Measurements from ENCODE around the gene PADI1.

Gene PADI1

DNA sequence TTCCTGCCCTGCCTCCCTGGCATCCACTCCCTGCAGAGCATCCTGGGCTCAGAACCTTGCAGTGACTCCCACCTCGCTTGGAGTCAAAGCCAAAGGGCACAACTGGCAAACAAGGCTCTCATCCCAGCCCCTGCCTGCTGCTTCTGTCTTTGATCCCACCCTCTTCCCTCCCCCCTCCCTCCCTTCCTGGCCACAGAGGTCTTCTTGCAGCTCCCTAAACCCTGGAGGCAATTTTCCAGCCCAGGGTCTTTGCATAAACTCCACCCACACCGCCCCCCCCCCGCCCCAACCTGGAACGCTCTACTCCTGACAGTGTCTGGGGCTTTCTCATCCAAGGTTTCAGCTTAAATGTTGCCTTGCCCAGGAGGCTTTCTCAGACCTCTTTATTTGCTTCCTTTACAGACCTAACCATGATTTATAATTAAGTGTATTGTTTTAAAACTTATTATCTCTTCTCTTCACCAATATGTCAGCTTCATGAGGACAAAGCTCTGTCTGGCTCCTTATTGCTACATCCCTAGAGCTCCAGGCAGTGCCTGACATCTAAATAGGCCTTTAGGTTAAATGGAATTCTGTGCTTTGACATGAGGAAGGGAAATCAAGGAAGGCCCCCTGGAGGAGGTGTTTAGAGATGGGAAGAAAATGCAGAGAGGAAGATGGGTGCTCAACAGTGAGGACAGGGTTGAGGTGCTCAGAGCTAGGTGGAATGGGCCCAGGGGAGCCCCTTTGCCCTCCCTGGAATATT lies 37.7 kb upstream of the PADI1 start:
- TF ChIP-seq ZNF70 (CRISPR knock-in tag; IDR thresholded peaks at IDR 0.05) (no peak), ZC3H10 (CRISPR knock-in tag; IDR thresholded peaks at IDR 0.05) (no peak), OSR1 (CRISPR knock-in tag; IDR thresholded peaks at IDR 0.05) (no peak), ZFP3 (CRISPR knock-in tag; IDR thresholded peaks at IDR 0.05) (no peak), BACH2 (CRISPR knock-in tag; IDR thresholded peaks at IDR 0.05; ENCODE audit: borderline replicate concordance) (no peak), TOX (CRISPR knock-in tag; IDR thresholded peaks at IDR 0.05; ENCODE audit: borderline replicate concordance) (no peak), ZNF8 (CRISPR knock-in tag; IDR thresholded peaks at IDR 0.05) (no peak), ISL1 (CRISPR knock-in tag; IDR thresholded peaks at IDR 0.05) (no peak), PPARA (CRISPR knock-in tag; IDR thresholded peaks at IDR 0.05; ENCODE audit: borderline replicate concordance) (no peak), TCF4 (CRISPR knock-in tag; IDR thresholded peaks at IDR 0.05; ENCODE audit: borderline replicate concordance) (no peak)
- ATAC-seq: no peak

DNA sequence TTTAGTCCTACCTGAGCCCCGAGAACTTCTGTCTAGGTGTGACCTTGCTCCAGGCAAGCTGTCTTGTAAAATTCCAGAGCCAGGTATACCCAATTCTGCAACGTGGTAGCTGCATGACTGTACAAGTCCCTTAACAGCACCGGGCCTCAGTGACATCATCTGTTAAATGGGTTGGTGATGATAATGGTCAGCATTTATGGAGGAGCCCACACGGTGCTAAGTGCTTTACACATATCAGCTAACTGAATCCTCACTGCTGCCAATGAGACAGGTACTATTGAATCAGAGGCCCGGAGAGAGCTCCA lies 37.2 kb upstream of the PADI1 start:
- TF ChIP-seq ZFP3 (CRISPR knock-in tag; IDR thresholded peaks at IDR 0.05): peak; percentile 72; the same call in 1 of the 2 replicates
- TF ChIP-seq, protein P1, sequence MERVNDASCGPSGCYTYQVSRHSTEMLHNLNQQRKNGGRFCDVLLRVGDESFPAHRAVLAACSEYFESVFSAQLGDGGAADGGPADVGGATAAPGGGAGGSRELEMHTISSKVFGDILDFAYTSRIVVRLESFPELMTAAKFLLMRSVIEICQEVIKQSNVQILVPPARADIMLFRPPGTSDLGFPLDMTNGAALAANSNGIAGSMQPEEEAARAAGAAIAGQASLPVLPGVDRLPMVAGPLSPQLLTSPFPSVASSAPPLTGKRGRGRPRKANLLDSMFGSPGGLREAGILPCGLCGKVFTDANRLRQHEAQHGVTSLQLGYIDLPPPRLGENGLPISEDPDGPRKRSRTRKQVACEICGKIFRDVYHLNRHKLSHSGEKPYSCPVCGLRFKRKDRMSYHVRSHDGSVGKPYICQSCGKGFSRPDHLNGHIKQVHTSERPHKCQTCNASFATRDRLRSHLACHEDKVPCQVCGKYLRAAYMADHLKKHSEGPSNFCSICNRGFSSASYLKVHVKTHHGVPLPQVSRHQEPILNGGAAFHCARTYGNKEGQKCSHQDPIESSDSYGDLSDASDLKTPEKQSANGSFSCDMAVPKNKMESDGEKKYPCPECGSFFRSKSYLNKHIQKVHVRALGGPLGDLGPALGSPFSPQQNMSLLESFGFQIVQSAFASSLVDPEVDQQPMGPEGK (CRISPR knock-in tag; IDR thresholded peaks at IDR 0.05; ENCODE audit: borderline replicate concordance): no peak
- TF ChIP-seq OSR1 (CRISPR knock-in tag; IDR thresholded peaks at IDR 0.05): no peak
- no peak for ATAC-seq

DNA sequence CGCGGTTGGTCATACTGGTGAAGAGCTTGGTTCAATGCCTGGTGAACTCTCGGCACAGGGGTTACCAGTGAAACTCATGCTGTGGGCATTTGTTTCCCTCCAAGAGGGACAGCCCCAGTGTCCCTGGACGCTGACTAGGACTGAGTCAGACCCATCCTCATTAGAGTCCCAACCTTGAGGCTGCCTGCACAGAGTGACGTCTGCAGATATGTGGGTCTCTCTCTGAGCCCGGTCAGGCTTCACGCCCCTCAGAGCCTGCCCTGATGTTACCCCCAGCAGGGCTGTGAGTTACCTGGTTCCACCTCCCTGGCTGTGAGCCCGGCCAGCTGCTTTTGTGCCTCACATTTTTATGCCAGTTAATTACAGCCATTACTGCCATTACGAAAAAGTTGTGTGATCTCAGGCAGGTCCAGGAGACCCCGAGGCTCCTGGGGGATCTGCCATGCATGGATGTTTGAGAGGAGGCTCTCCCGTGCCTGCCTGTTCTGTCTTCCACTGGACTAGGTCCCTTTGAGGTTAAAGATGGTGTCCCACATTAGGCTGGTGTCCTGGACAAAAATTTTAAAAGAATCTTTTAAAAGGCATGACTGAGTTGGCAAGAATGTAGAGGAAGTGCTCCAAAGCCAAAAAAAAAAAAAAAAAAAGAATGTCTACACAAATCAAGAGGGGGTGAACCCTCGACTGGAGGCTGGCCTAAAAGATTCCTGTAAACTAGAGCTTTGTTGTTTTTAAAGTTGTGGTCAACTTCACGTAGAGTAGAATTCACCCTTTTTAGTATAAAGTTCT lies 36.6 kb upstream of the PADI1 start:
- ATAC-seq: peak; percentile 84
- TF ChIP-seq RARB (CRISPR knock-in tag; IDR thresholded peaks at IDR 0.05): no peak
- TF ChIP-seq TOX (CRISPR knock-in tag; IDR thresholded peaks at IDR 0.05; ENCODE audit: borderline replicate concordance): no peak
- TF ChIP-seq ISL1 (CRISPR knock-in tag; IDR thresholded peaks at IDR 0.05): no peak
- no peak for TF ChIP-seq SNAI2 (CRISPR knock-in tag; IDR thresholded peaks at IDR 0.05)
- TF ChIP-seq PPARA (CRISPR knock-in tag; IDR thresholded peaks at IDR 0.05; ENCODE audit: borderline replicate concordance): no peak
- TF ChIP-seq, protein P2, sequence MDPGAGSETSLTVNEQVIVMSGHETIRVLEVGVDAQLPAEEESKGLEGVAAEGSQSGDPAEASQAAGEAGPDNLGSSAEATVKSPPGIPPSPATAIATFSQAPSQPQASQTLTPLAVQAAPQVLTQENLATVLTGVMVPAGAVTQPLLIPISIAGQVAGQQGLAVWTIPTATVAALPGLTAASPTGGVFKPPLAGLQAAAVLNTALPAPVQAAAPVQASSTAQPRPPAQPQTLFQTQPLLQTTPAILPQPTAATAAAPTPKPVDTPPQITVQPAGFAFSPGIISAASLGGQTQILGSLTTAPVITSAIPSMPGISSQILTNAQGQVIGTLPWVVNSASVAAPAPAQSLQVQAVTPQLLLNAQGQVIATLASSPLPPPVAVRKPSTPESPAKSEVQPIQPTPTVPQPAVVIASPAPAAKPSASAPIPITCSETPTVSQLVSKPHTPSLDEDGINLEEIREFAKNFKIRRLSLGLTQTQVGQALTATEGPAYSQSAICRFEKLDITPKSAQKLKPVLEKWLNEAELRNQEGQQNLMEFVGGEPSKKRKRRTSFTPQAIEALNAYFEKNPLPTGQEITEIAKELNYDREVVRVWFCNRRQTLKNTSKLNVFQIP (CRISPR knock-in tag; IDR thresholded peaks at IDR 0.05; ENCODE audit: borderline replicate concordance, low read depth): no peak
- TF ChIP-seq, protein P3, sequence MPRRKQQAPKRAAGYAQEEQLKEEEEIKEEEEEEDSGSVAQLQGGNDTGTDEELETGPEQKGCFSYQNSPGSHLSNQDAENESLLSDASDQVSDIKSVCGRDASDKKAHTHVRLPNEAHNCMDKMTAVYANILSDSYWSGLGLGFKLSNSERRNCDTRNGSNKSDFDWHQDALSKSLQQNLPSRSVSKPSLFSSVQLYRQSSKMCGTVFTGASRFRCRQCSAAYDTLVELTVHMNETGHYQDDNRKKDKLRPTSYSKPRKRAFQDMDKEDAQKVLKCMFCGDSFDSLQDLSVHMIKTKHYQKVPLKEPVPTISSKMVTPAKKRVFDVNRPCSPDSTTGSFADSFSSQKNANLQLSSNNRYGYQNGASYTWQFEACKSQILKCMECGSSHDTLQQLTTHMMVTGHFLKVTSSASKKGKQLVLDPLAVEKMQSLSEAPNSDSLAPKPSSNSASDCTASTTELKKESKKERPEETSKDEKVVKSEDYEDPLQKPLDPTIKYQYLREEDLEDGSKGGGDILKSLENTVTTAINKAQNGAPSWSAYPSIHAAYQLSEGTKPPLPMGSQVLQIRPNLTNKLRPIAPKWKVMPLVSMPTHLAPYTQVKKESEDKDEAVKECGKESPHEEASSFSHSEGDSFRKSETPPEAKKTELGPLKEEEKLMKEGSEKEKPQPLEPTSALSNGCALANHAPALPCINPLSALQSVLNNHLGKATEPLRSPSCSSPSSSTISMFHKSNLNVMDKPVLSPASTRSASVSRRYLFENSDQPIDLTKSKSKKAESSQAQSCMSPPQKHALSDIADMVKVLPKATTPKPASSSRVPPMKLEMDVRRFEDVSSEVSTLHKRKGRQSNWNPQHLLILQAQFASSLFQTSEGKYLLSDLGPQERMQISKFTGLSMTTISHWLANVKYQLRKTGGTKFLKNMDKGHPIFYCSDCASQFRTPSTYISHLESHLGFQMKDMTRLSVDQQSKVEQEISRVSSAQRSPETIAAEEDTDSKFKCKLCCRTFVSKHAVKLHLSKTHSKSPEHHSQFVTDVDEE (CRISPR knock-in tag; IDR thresholded peaks at IDR 0.05): no peak
- no peak for TF ChIP-seq BACH2 (CRISPR knock-in tag; IDR thresholded peaks at IDR 0.05; ENCODE audit: borderline replicate concordance)

DNA sequence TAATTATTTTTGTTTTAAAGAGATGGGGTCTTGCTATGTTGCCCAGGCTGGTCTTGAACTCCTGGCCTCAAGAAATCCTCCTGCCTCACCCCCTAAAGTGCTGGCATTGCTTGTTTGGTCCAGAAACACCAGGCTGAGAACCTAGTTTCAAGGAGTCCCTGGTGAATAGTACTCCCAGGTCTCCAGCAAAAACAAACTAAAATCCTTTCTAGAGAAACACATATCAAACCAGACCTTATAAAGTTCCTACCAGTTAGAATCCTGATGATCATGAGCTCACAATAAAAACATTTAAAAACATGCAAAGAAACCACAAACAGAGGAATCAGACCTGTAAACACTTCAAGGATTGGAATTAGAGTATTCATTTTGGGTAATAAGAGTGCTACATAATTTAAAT lies 34.4 kb upstream of the PADI1 start:
- no peak for TF ChIP-seq ZNF8 (CRISPR knock-in tag; IDR thresholded peaks at IDR 0.05)
- TF ChIP-seq PPARA (CRISPR knock-in tag; IDR thresholded peaks at IDR 0.05; ENCODE audit: borderline replicate concordance): no peak
- TF ChIP-seq ARNTL (CRISPR knock-in tag; IDR thresholded peaks at IDR 0.05; ENCODE audit: borderline replicate concordance, low read depth): no peak
- TF ChIP-seq, protein P3 (CRISPR knock-in tag; IDR thresholded peaks at IDR 0.05): no peak
- TF ChIP-seq ZNF565 (CRISPR knock-in tag; conservative IDR thresholded peaks at IDR 0.05; ENCODE audit: low read depth): no peak
- no peak for TF ChIP-seq ISL1 (CRISPR knock-in tag; IDR thresholded peaks at IDR 0.05)
- no peak for TF ChIP-seq BACH2 (CRISPR knock-in tag; IDR thresholded peaks at IDR 0.05; ENCODE audit: borderline replicate concordance)
- no peak for TF ChIP-seq CSDC2 (CRISPR knock-in tag; IDR thresholded peaks at IDR 0.05)
- no peak for TF ChIP-seq ESRRG (CRISPR knock-in tag; IDR thresholded peaks at IDR 0.05)
- TF ChIP-seq SNAI2 (CRISPR knock-in tag; IDR thresholded peaks at IDR 0.05): no peak
- no peak for TF ChIP-seq ZFP3 (CRISPR knock-in tag; IDR thresholded peaks at IDR 0.05)
- TF ChIP-seq, protein P4, sequence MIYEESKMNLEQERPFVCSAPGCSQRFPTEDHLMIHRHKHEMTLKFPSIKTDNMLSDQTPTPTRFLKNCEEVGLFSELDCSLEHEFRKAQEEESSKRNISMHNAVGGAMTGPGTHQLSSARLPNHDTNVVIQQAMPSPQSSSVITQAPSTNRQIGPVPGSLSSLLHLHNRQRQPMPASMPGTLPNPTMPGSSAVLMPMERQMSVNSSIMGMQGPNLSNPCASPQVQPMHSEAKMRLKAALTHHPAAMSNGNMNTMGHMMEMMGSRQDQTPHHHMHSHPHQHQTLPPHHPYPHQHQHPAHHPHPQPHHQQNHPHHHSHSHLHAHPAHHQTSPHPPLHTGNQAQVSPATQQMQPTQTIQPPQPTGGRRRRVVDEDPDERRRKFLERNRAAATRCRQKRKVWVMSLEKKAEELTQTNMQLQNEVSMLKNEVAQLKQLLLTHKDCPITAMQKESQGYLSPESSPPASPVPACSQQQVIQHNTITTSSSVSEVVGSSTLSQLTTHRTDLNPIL (CRISPR knock-in tag; IDR thresholded peaks at IDR 0.05; ENCODE audit: low read depth): no peak
- TF ChIP-seq GLIS3 (CRISPR knock-in tag; IDR thresholded peaks at IDR 0.05): no peak
- TF ChIP-seq ZFP30 (CRISPR knock-in tag; IDR thresholded peaks at IDR 0.05): no peak
- no peak for TF ChIP-seq OSR1 (CRISPR knock-in tag; IDR thresholded peaks at IDR 0.05)
- no peak for TF ChIP-seq RARB (CRISPR knock-in tag; IDR thresholded peaks at IDR 0.05)
- ATAC-seq: no peak

All from SK-N-SH treated with all-trans-retinoic acid at 6 μM for 48 hours (cell line).